SK-N-SH (cell line): ENCODE measurements around the gene MYMK. TPM values are rescaled to one million over a fixed set of nuclear protein-coding genes. Genes with fewer than 3 reads are reported as not detected.

Experiments
- CTCF ChIA-PET: fragments of 300-600, 350-600 bp; formaldehyde crosslinking; extraction: SDS; loops from one replicate; lab custom pipeline; 2021; lab: Yijun Ruan, JAX
- POLR2A ChIA-PET: fragments of 350-600 bp; sonication (Branson Sonifier 250); formaldehyde crosslinking; extraction: SDS; loops from one replicate; lab custom pipeline; 2020; ENCODE audit warnings: antibody characterized with exemption, inconsistent platforms; lab: Yijun Ruan, JAX
- DNase-seq: peaks from one replicate; pipeline ENCODE4 v3.0.0; 2012
- H2AFZ ChIP-seq: fragments of 200-600 bp; sonication (generic); 2 replicates; pipeline ENCODE4 v1.8.1; 2016; ENCODE audit warnings: antibody characterized with exemption, mild to moderate bottlenecking, low read depth
- H3F3A ChIP-seq: fragments of 200-600 bp; sonication (generic); replicated peaks from 2 replicates; pipeline ENCODE3; 2016; ENCODE audit warnings: antibody characterized with exemption, mild to moderate bottlenecking; ENCODE audit not compliant: insufficient read depth
- H3K27ac ChIP-seq, 2 experiments: fragments of 200-500 bp in 1 of 2; fragments of 200-600 bp in 1 of 2; sonication (Bioruptor generic) in 1 of 2; sonication (generic), shearing (Covaris generic) in 1 of 2; 2 replicates each; pipeline versions ENCODE4 v1.5.1 to v1.6.1; 2014 to 2016; ENCODE audit warnings: low read depth in 2 of 2, inconsistent platforms in 1 of 2, low read length in 1 of 2, mild to moderate bottlenecking in 1 of 2, mixed read lengths in 1 of 2
- H3K27me3 ChIP-seq: fragments of 200-600 bp; sonication (generic), shearing (Covaris generic); 2 replicates; pipeline ENCODE4 v1.6.1; 2016; ENCODE audit warnings: mixed run types; ENCODE audit not compliant: insufficient read depth
- H3K36me3 ChIP-seq, 2 experiments: fragments of 200-500 bp in 1 of 2; fragments of 200-600 bp in 1 of 2; sonication (Bioruptor generic) in 1 of 2; sonication (generic) in 1 of 2; replicated peaks in 1 of 2; 2 replicates each; pipeline versions ENCODE3 to v1.5.1; 2014 to 2016; ENCODE audit warnings: low read length in 1 of 2, mild to moderate bottlenecking in 1 of 2; ENCODE audit not compliant: insufficient read depth in 2 of 2, control insufficient read depth in 1 of 2
- H3K4me1 ChIP-seq, 2 experiments: fragments of 200-500 bp in 1 of 2; fragments of 200-600 bp in 1 of 2; sonication (Bioruptor generic) in 1 of 2; sonication (generic), shearing (Covaris generic) in 1 of 2; 2 replicates each; pipeline versions ENCODE4 v1.5.1 to v1.6.1; 2014 to 2016; ENCODE audit warnings: low read depth in 1 of 2, low read length in 1 of 2, mixed run types in 1 of 2; ENCODE audit not compliant: insufficient read depth in 2 of 2, control insufficient read depth in 1 of 2
- H3K4me2 ChIP-seq: fragments of 200-600 bp; sonication (generic), shearing (Covaris generic); 2 replicates; pipeline ENCODE4 v1.6.1; 2017; ENCODE audit warnings: mixed run types
- H3K4me3 ChIP-seq, 2 experiments: fragments of 200-500 bp in 1 of 2; fragments of 200-600 bp in 1 of 2; sonication (Bioruptor generic) in 1 of 2; sonication (generic), shearing (Covaris generic) in 1 of 2; 2 replicates each; pipeline versions ENCODE4 v1.5.1 to v1.8.1; 2014 to 2016; ENCODE audit warnings: low read depth in 2 of 2, inconsistent platforms in 1 of 2, low read length in 1 of 2, mild to moderate bottlenecking in 1 of 2, mixed read lengths in 1 of 2, moderate library complexity in 1 of 2
- H3K79me2 ChIP-seq: fragments of 200-600 bp; sonication (generic); 2 replicates; pipeline ENCODE4 v1.8.1; 2017; ENCODE audit warnings: mild to moderate bottlenecking; ENCODE audit not compliant: insufficient read depth
- H3K9ac ChIP-seq: fragments of 200-600 bp; sonication (generic); 2 replicates; pipeline ENCODE4 v1.6.1; 2017; ENCODE audit warnings: mixed run types
- H3K9me2 ChIP-seq: fragments of 200-600 bp; sonication (generic); 2 replicates; pipeline ENCODE4 v1.6.1; 2017; ENCODE audit warnings: mixed run types
- H3K9me3 ChIP-seq: fragments of 200-600 bp; sonication (generic); 2 replicates; pipeline ENCODE4 v1.6.1; 2017; ENCODE audit warnings: mixed run types, mild to moderate bottlenecking, moderate library complexity
- H4K20me1 ChIP-seq: fragments of 200-600 bp; sonication (generic); 2 replicates; pipeline ENCODE4 v1.6.1; 2017; ENCODE audit warnings: mild to moderate bottlenecking, mixed run types; ENCODE audit not compliant: insufficient read depth
- CHD2 ChIP-seq: fragments of 150-350 bp; IDR thresholded peaks from 2 replicates; pipeline ENCODE4 v1.6.1; 2018; ENCODE audit warnings: low read length; ENCODE audit not compliant: partially characterized antibody
- ELF1 ChIP-seq: IDR thresholded peaks from 2 replicates; pipeline ENCODE4 v1.4.0; 2012
- EP300 ChIP-seq, 2 experiments: IDR thresholded peaks; 2 replicates each; pipeline versions ENCODE4 v1.4.0 to v1.6.1; 2012; ENCODE audit warnings: borderline replicate concordance in 1 of 2, low read depth in 1 of 2, low read length in 1 of 2
- FOSL2 ChIP-seq: IDR thresholded peaks from 2 replicates; pipeline ENCODE4 v1.4.0; 2012; ENCODE audit warnings: low read depth, mild to moderate bottlenecking, moderate library complexity, borderline replicate concordance
- FOXJ3 ChIP-seq: sonication (generic); formaldehyde crosslinking; IDR thresholded peaks from 2 replicates; pipeline ENCODE4 v1.5.1; 2020; ENCODE audit warnings: mild to moderate bottlenecking, missing genetic modification reagents
- FOXM1 ChIP-seq: IDR thresholded peaks from 2 replicates; pipeline ENCODE4 v1.4.0; 2012; ENCODE audit warnings: low read depth, mild to moderate bottlenecking
- GABPA ChIP-seq: IDR thresholded peaks from 2 replicates; pipeline ENCODE4 v1.4.0; 2012; ENCODE audit warnings: low read depth, mild to moderate bottlenecking
- GATA2 ChIP-seq: sonication (generic); formaldehyde crosslinking; IDR thresholded peaks from 2 replicates; pipeline ENCODE4 v1.5.0; 2020; ENCODE audit warnings: mild to moderate bottlenecking, missing genetic modification reagents
- JUND ChIP-seq: IDR thresholded peaks from 2 replicates; pipeline ENCODE4 v1.4.0; 2012
- MEF2A ChIP-seq: IDR thresholded peaks from 2 replicates; pipeline ENCODE4 v1.4.0; 2012; ENCODE audit warnings: low read depth, borderline replicate concordance
- NFIC ChIP-seq: IDR thresholded peaks from 2 replicates; pipeline ENCODE4 v1.4.0; 2012; ENCODE audit warnings: borderline replicate concordance
- NRF1 ChIP-seq: IDR thresholded peaks from 2 replicates; pipeline ENCODE4 v1.6.1; 2012; ENCODE audit warnings: low read depth, mild to moderate bottlenecking, low read length
- POLR2AphosphoS5 ChIP-seq: IDR thresholded peaks from 2 replicates; pipeline ENCODE4 v1.6.1; 2012; ENCODE audit warnings: low read depth, low read length
- RFX5 ChIP-seq: IDR thresholded peaks from 2 replicates; pipeline ENCODE4 v1.6.1; 2012; ENCODE audit warnings: mild to moderate bottlenecking, improper control_type of control experiment, low read length
- RXRA ChIP-seq: IDR thresholded peaks from 2 replicates; pipeline ENCODE4 v1.4.0; 2012; ENCODE audit warnings: low read depth, mild to moderate bottlenecking, borderline replicate concordance
- SMC3 ChIP-seq: IDR thresholded peaks from 2 replicates; pipeline ENCODE4 v1.6.1; 2012; ENCODE audit warnings: low read depth, low read length, improper control_type of control experiment
- TAF1 ChIP-seq: IDR thresholded peaks from 2 replicates; pipeline ENCODE4 v1.6.1; 2012; ENCODE audit warnings: low read depth, mild to moderate bottlenecking, low read length, moderate library complexity, borderline replicate concordance
- TEAD4 ChIP-seq: IDR thresholded peaks from 2 replicates; pipeline ENCODE4 v1.4.0; 2012; ENCODE audit warnings: mild to moderate bottlenecking, borderline replicate concordance; ENCODE audit not compliant: insufficient read depth
- YY1 ChIP-seq: IDR thresholded peaks from 2 replicates; pipeline ENCODE4 v1.4.0; 2012; ENCODE audit warnings: low read depth, mild to moderate bottlenecking
- WGBS: methylation state at CpG from one replicate; pipeline ENCODE4 v1.1.6; 2017; ENCODE audit warnings: low lambda C conversion rate; 5-methylcytosine and 5-hydroxymethylcytosine counted together
- polyA plus RNA-seq, 3 experiments: library from polyadenylated mRNA; depleted of rRNA; stranded (reverse); fragments of >200 nt; gene quantifications; 2 replicates each; pipeline ENCODE4 v1.2.3, GENCODE V29; 2012
- TF ChIP-seq, protein P1 (sequence below): IDR thresholded peaks from 2 replicates; pipeline ENCODE4 v1.4.0; 2012; ENCODE audit warnings: low read depth
- TF ChIP-seq, protein P2 (sequence below): IDR thresholded peaks from 2 replicates; pipeline ENCODE4; 2012
- TF ChIP-seq, protein P3 (sequence below): fragments of 150-350 bp; IDR thresholded peaks from 2 replicates; pipeline ENCODE4 v1.6.1; 2017; ENCODE audit warnings: antibody characterized with exemption, low read length, low read depth, borderline replicate concordance
- TF ChIP-seq, protein P4 (sequence below): fragments of 150-350 bp; IDR thresholded peaks from 2 replicates; pipeline ENCODE4 v1.6.1; 2016; ENCODE audit warnings: mild to moderate bottlenecking, low read depth, low read length

The MYMK gene
- polyA plus RNA-seq, 1 of the 3 experiments (the other 2 are of a cell fraction): not detected

DNA sequence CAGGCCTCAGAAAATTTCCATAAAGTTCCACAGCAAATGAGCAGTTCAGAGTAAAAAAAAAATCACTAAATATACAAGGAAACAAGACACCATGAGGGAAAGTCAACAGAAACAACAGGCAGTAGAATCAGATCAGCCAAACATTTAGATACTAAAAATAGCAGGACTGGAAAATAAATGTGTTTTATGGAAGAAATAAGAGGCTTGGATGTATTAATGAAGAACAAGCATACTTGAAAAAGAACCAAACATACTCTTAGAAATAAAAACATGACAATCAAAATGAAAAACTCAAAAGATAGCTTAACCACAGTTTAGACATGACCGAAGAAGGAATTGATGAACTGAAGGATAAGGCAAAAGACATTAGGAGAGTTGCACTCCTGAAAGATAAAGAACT, 22.6 kb downstream of the MYMK start:
- H3K4me1 ChIP-seq: peaks cover 0 to 25% of the 10 kb centered on the region in 2 experiments; a peak in 1 of 4 replicates
- no peaks in the 10 kb centered on the region for H3F3A ChIP-seq
- no peaks in the 10 kb centered on the region for H3K9me2 ChIP-seq
- no peak for DNase-seq
- no peaks in the 10 kb centered on the region for H3K36me3 ChIP-seq
- H3K9me3 ChIP-seq: no peaks in the 10 kb centered on the region
- no peak overlapping the region for H2AFZ ChIP-seq
- 53% methylated on average over 1 of the region's 1 CpG for WGBS
- H3K27me3 ChIP-seq: no peaks in the 10 kb centered on the region
- no peak overlapping the region for H3K27ac ChIP-seq
- no peaks in the 10 kb centered on the region for H4K20me1 ChIP-seq
- no peak overlapping the region for H3K4me2 ChIP-seq
- TF ChIP-seq, protein P1, sequence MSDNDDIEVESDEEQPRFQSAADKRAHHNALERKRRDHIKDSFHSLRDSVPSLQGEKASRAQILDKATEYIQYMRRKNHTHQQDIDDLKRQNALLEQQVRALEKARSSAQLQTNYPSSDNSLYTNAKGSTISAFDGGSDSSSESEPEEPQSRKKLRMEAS: no peak
- no peak for TF ChIP-seq YY1
- no peak for TF ChIP-seq SMC3
- no peak for TF ChIP-seq CHD2
- no peak for TF ChIP-seq NFIC
- TF ChIP-seq TEAD4: no peak
- TF ChIP-seq FOXJ3 (CRISPR knock-in tag): no peak
- no peak for TF ChIP-seq NRF1
- TF ChIP-seq TAF1: no peak
- no peak for TF ChIP-seq FOSL2
- TF ChIP-seq EP300 (IDR thresholded peaks at IDR 0.05; ENCODE audit: borderline replicate concordance in 1 of 2, low read depth in 1 of 2, low read length in 1 of 2): no peak
- no peak for TF ChIP-seq RFX5
- TF ChIP-seq, protein P2, sequence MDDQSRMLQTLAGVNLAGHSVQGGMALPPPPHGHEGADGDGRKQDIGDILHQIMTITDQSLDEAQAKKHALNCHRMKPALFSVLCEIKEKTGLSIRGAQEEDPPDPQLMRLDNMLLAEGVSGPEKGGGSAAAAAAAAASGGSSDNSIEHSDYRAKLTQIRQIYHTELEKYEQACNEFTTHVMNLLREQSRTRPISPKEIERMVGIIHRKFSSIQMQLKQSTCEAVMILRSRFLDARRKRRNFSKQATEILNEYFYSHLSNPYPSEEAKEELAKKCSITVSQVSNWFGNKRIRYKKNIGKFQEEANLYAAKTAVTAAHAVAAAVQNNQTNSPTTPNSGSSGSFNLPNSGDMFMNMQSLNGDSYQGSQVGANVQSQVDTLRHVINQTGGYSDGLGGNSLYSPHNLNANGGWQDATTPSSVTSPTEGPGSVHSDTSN: no peak
- TF ChIP-seq MEF2A: no peak
- TF ChIP-seq POLR2AphosphoS5: no peak
- TF ChIP-seq FOXM1: no peak
- TF ChIP-seq JUND: no peak
- no peaks in the 10 kb centered on the region for H3K79me2 ChIP-seq
- ChIA-PET CTCF (no interaction called here), POLR2A (no interaction called here)
- H3K9ac ChIP-seq: no peak overlapping the region
- no peak overlapping the region for H3K4me3 ChIP-seq

DNA sequence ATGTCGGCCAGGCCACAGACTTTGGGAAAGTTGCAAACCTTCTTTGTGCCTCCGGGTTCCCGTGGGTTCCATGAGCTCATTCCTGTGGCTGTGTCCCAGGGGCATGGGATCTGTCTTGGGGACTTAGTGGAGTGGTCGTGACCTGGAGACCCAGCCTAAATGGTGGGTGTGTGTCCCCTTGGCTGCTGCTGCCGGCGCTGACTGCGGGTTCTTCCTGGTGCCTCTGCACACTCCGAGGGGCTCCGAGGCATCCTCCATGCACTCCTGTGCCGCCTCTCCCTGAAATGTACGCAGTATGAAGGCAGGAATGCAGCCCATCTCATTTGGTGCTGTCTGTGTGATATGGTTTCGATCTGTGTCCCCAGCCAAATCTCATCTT, 24.9 kb downstream of the MYMK start:
- H4K20me1 ChIP-seq: no peaks in the 10 kb centered on the region
- no peaks in the 10 kb centered on the region for H3K79me2 ChIP-seq
- no peak overlapping the region for H3K9ac ChIP-seq
- ChIA-PET POLR2A (no interaction called here), CTCF (interaction anchor here (0.6 to 1.6 kb wide), 4 partner anchors 11 to 58 kb away, joined by 3 to 7 read pairs (median 4); no protein-coding TSS in a partner anchor)
- H3K9me2 ChIP-seq: no peaks in the 10 kb centered on the region
- no peak for DNase-seq
- H3F3A ChIP-seq: no peaks in the 10 kb centered on the region
- H3K9me3 ChIP-seq: no peaks in the 10 kb centered on the region
- peaks cover 0 to 8% of the 10 kb centered on the region in 2 experiments; a peak in 1 of 4 replicates for H3K4me1 ChIP-seq
- H3K27me3 ChIP-seq: no peaks in the 10 kb centered on the region
- no peak overlapping the region for H2AFZ ChIP-seq
- H3K27ac ChIP-seq: no peak overlapping the region
- WGBS: 56% methylated on average over 11 of the region's 12 CpGs
- H3K4me2 ChIP-seq: no peak overlapping the region
- H3K36me3 ChIP-seq: no peaks in the 10 kb centered on the region
- H3K4me3 ChIP-seq: no peak overlapping the region
- TF ChIP-seq RXRA (no peak), RFX5 (no peak), FOSL2 (no peak), NRF1 (no peak), TEAD4 (no peak), GABPA (no peak), MEF2A (no peak), EP300 (IDR thresholded peaks at IDR 0.05; ENCODE audit: borderline replicate concordance in 1 of 2, low read depth in 1 of 2, low read length in 1 of 2) (no peak), GATA2 (CRISPR knock-in tag) (no peak), FOXM1 (no peak), TAF1 (no peak), ELF1 (no peak), FOXJ3 (CRISPR knock-in tag) (no peak), YY1 (no peak)
- TF ChIP-seq, protein P1: no peak
- TF ChIP-seq, protein P3, sequence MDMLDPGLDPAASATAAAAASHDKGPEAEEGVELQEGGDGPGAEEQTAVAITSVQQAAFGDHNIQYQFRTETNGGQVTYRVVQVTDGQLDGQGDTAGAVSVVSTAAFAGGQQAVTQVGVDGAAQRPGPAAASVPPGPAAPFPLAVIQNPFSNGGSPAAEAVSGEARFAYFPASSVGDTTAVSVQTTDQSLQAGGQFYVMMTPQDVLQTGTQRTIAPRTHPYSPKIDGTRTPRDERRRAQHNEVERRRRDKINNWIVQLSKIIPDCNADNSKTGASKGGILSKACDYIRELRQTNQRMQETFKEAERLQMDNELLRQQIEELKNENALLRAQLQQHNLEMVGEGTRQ: no peak
- TF ChIP-seq, protein P2: no peak
- TF ChIP-seq, protein P4, sequence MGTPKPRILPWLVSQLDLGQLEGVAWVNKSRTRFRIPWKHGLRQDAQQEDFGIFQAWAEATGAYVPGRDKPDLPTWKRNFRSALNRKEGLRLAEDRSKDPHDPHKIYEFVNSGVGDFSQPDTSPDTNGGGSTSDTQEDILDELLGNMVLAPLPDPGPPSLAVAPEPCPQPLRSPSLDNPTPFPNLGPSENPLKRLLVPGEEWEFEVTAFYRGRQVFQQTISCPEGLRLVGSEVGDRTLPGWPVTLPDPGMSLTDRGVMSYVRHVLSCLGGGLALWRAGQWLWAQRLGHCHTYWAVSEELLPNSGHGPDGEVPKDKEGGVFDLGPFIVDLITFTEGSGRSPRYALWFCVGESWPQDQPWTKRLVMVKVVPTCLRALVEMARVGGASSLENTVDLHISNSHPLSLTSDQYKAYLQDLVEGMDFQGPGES: no peak
